ENCODE results near the gene TOP2B. TPM values are rescaled to one million over a fixed set of nuclear protein-coding genes. Genes with fewer than 3 reads are reported as not detected.

Gene TOP2B
- total and polyA plus RNA-seq, 4 donors: 13.5 to 52.9 (median 34.5) TPM

GRCh38 chr3:25693238-25693637, 28.5 kb upstream of the TOP2B start:
- no peaks in the 10 kb centered on the region for H3K9me3 ChIP-seq (ENCODE audit: control insufficient read depth in 4 of 4, low read length in 3 of 4)
- DNase-seq (ENCODE audit: low spot score): no peak
- H3K9ac ChIP-seq (ENCODE audit: low read depth in 1 of 2, low read length in 2 of 2): no peak overlapping the region
- H3K4me1 ChIP-seq (ENCODE audit: control insufficient read depth in 4 of 4, insufficient read depth in 4 of 4, low read length in 3 of 4): no peaks in the 10 kb centered on the region
- TF ChIP-seq CTCF (IDR thresholded peaks at IDR 0.05; ENCODE audit: low read depth, low read length, missing input control): no peak
- no peak for TF ChIP-seq NR2F2 (IDR thresholded peaks at IDR 0.05)
- TF ChIP-seq ATF3 (IDR thresholded peaks at IDR 0.05): no peak
- TF ChIP-seq, protein P1, sequence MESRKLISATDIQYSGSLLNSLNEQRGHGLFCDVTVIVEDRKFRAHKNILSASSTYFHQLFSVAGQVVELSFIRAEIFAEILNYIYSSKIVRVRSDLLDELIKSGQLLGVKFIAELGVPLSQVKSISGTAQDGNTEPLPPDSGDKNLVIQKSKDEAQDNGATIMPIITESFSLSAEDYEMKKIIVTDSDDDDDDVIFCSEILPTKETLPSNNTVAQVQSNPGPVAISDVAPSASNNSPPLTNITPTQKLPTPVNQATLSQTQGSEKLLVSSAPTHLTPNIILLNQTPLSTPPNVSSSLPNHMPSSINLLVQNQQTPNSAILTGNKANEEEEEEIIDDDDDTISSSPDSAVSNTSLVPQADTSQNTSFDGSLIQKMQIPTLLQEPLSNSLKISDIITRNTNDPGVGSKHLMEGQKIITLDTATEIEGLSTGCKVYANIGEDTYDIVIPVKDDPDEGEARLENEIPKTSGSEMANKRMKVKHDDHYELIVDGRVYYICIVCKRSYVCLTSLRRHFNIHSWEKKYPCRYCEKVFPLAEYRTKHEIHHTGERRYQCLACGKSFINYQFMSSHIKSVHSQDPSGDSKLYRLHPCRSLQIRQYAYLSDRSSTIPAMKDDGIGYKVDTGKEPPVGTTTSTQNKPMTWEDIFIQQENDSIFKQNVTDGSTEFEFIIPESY (IDR thresholded peaks at IDR 0.05): no peak
- TF ChIP-seq SP1 (IDR thresholded peaks at IDR 0.05): no peak
- TF ChIP-seq, protein P2, sequence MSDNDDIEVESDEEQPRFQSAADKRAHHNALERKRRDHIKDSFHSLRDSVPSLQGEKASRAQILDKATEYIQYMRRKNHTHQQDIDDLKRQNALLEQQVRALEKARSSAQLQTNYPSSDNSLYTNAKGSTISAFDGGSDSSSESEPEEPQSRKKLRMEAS (IDR thresholded peaks at IDR 0.05): no peak
- TF ChIP-seq EGR1 (IDR thresholded peaks at IDR 0.05; ENCODE audit: low read depth in 2 of 2): no peak
- TF ChIP-seq HNF4G (IDR thresholded peaks at IDR 0.05): no peak
- TF ChIP-seq RXRA (IDR thresholded peaks at IDR 0.05): no peak
- TF ChIP-seq GABPA (IDR thresholded peaks at IDR 0.05 in 1 of 2, conservative IDR thresholded peaks at IDR 0.05 in 1 of 2): no peak
- no peak for TF ChIP-seq RAD21 (IDR thresholded peaks at IDR 0.05)
- TF ChIP-seq YY1 (IDR thresholded peaks at IDR 0.05): no peak
- TF ChIP-seq HNF4A (conservative IDR thresholded peaks at IDR 0.05): no peak
- TF ChIP-seq, protein P3, sequence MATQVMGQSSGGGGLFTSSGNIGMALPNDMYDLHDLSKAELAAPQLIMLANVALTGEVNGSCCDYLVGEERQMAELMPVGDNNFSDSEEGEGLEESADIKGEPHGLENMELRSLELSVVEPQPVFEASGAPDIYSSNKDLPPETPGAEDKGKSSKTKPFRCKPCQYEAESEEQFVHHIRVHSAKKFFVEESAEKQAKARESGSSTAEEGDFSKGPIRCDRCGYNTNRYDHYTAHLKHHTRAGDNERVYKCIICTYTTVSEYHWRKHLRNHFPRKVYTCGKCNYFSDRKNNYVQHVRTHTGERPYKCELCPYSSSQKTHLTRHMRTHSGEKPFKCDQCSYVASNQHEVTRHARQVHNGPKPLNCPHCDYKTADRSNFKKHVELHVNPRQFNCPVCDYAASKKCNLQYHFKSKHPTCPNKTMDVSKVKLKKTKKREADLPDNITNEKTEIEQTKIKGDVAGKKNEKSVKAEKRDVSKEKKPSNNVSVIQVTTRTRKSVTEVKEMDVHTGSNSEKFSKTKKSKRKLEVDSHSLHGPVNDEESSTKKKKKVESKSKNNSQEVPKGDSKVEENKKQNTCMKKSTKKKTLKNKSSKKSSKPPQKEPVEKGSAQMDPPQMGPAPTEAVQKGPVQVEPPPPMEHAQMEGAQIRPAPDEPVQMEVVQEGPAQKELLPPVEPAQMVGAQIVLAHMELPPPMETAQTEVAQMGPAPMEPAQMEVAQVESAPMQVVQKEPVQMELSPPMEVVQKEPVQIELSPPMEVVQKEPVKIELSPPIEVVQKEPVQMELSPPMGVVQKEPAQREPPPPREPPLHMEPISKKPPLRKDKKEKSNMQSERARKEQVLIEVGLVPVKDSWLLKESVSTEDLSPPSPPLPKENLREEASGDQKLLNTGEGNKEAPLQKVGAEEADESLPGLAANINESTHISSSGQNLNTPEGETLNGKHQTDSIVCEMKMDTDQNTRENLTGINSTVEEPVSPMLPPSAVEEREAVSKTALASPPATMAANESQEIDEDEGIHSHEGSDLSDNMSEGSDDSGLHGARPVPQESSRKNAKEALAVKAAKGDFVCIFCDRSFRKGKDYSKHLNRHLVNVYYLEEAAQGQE (IDR thresholded peaks at IDR 0.05): no peak
- peaks cover 0 to 5% (median 0%) of the 10 kb centered on the region in 4 donors for H3K27me3 ChIP-seq (ENCODE audit: control insufficient read depth in 4 of 4, insufficient read depth in 4 of 4, low read length in 3 of 4)
- 63% methylated on average over 3 of the region's 3 CpGs for WGBS
- H3K27ac ChIP-seq (ENCODE audit: low read depth in 1 of 2, low read length in 2 of 2): no peak overlapping the region
- H3K36me3 ChIP-seq (ENCODE audit: control insufficient read depth in 4 of 4, insufficient read depth in 3 of 4, low read depth in 1 of 4, low read length in 3 of 4): no peaks in the 10 kb centered on the region
- H3K4me3 ChIP-seq (ENCODE audit: low read depth in 1 of 3, low read length in 3 of 3): no peak overlapping the region

DNA sequence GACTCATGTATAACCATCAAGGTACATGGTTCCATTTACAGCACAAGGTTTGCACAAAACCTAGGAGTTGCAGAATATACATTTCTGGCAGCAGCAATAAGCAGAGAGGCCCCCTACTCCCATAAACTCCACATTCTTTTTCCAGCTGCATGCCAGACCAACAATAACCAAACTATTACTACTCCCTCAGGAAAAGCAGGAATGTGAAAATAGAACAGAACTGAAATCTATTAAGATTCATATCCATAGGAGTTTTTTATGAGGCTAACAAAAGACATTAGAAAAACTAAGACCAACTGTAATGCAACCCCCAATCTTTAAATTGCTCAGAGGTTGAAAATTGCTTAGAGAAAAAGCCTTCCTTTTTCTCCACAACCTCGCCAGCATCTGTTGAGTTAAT, 27.6 kb upstream of the TOP2B start:
- H3K27ac ChIP-seq (ENCODE audit: low read depth in 1 of 2, low read length in 2 of 2): no peak overlapping the region
- H3K4me1 ChIP-seq (ENCODE audit: control insufficient read depth in 4 of 4, insufficient read depth in 4 of 4, low read length in 3 of 4): no peaks in the 10 kb centered on the region
- H3K9me3 ChIP-seq (ENCODE audit: control insufficient read depth in 4 of 4, low read length in 3 of 4): no peaks in the 10 kb centered on the region
- H3K4me3 ChIP-seq (ENCODE audit: low read depth in 1 of 3, low read length in 3 of 3): no peak overlapping the region
- no peak for TF ChIP-seq CTCF (IDR thresholded peaks at IDR 0.05; ENCODE audit: low read depth, low read length, missing input control)
- TF ChIP-seq RAD21 (IDR thresholded peaks at IDR 0.05): no peak
- TF ChIP-seq TAF1 (conservative IDR thresholded peaks at IDR 0.05): no peak
- no peaks in the 10 kb centered on the region for H3K36me3 ChIP-seq (ENCODE audit: control insufficient read depth in 4 of 4, insufficient read depth in 3 of 4, low read depth in 1 of 4, low read length in 3 of 4)
- no peak for DNase-seq (ENCODE audit: low spot score)
- peaks cover 0 to 5% (median 0%) of the 10 kb centered on the region in 4 donors for H3K27me3 ChIP-seq (ENCODE audit: control insufficient read depth in 4 of 4, insufficient read depth in 4 of 4, low read length in 3 of 4)
- H3K9ac ChIP-seq (ENCODE audit: low read depth in 1 of 2, low read length in 2 of 2): no peak overlapping the region
- WGBS: 92% methylated on average over 1 of the region's 1 CpG
